DOHH2 (cell line): ENCODE data around the gene ZFAND2B.

Source experiments
- H3F3A ChIP-seq: fragments of 200-600 bp; sonication (generic), shearing (Covaris generic); 2 replicates; pipeline ENCODE4 v1.6.0; 2016; ENCODE audit warnings: antibody characterized with exemption, mild to moderate bottlenecking; ENCODE audit not compliant: control insufficient read depth, insufficient read depth
- H3K27ac ChIP-seq: fragments of 200-600 bp; sonication (generic); 2 replicates; pipeline ENCODE4 v1.5.1; 2014; ENCODE audit warnings: low read depth, mild to moderate bottlenecking, low read length, moderate library complexity
- H3K27me3 ChIP-seq: fragments of 200-600 bp; sonication (generic); 2 replicates; pipeline ENCODE4 v1.6.1; 2014; ENCODE audit warnings: mild to moderate bottlenecking, low read length, mixed read lengths; ENCODE audit not compliant: control insufficient read depth
- H3K36me3 ChIP-seq: fragments of 200-600 bp; sonication (generic); 2 replicates; pipeline ENCODE4 v1.6.1; 2014; ENCODE audit warnings: mild to moderate bottlenecking, low read length, moderate library complexity, mixed read lengths; ENCODE audit not compliant: control insufficient read depth
- H3K4me1 ChIP-seq: fragments of 200-600 bp; sonication (generic); 2 replicates; pipeline ENCODE4 v1.6.1; 2014; ENCODE audit warnings: mild to moderate bottlenecking, low read length, mixed read lengths; ENCODE audit not compliant: control insufficient read depth
- H3K4me2 ChIP-seq: fragments of 200-600 bp; sonication (generic); 2 replicates; pipeline ENCODE4 v1.6.0; 2014; ENCODE audit warnings: mild to moderate bottlenecking, low read length, moderate library complexity
- H3K4me3 ChIP-seq: fragments of 200-600 bp; sonication (generic); 2 replicates; pipeline ENCODE4 v1.5.1; 2014; ENCODE audit warnings: mild to moderate bottlenecking, low read length, mixed read lengths
- H3K79me2 ChIP-seq: fragments of 200-600 bp; sonication (generic); 2 replicates; pipeline ENCODE4 v1.6.1; 2014; ENCODE audit warnings: mild to moderate bottlenecking, low read length, mixed read lengths; ENCODE audit not compliant: control insufficient read depth
- H3K9me2 ChIP-seq: fragments of 200-600 bp; sonication (generic); replicated peaks from 2 replicates; pipeline ENCODE4 v1.6.1; 2014; ENCODE audit warnings: mild to moderate bottlenecking, low read length, mixed read lengths; ENCODE audit not compliant: control insufficient read depth
- H3K9me3 ChIP-seq: fragments of 200-600 bp; sonication (generic); 2 replicates; pipeline ENCODE4 v1.6.1; 2014; ENCODE audit warnings: antibody characterized with exemption, low read length, mixed read lengths; ENCODE audit not compliant: control insufficient read depth, insufficient read depth
- H4K20me1 ChIP-seq: fragments of 200-600 bp; sonication (generic); 2 replicates; pipeline ENCODE4 v1.6.0; 2014; ENCODE audit warnings: low read depth, mild to moderate bottlenecking, antibody characterized with exemption, low read length, moderate library complexity; ENCODE audit not compliant: control insufficient read depth, insufficient read depth
- EZH2phosphoT487 ChIP-seq: fragments of 200-600 bp; sonication (generic); IDR thresholded peaks from 2 replicates; pipeline ENCODE4 v1.6.1; 2017; ENCODE audit warnings: borderline replicate concordance, mild to moderate bottlenecking, antibody characterized with exemption, low read length, moderate library complexity, mixed read lengths
- TF ChIP-seq, protein P1 (sequence below): fragments of 200-600 bp; sonication (generic); IDR thresholded peaks from one replicate; pipeline ENCODE4 v1.5.1; 2014; ENCODE audit warnings: antibody characterized with exemption, mild to moderate bottlenecking, low read depth, low read length; ENCODE audit not compliant: poor library complexity, severe bottlenecking

The ZFAND2B gene

GRCh38 chr2:219250049-219250781, 43.6 kb downstream of the ZFAND2B start:
- Histone ChIP-seq H3K36me3 (peaks cover 64% of the 10 kb centered on the region), H3K27ac (peak overlapping the region; percentile 98), H3K9me3 (no peaks in the 10 kb centered on the region), H3F3A (peaks cover 22% of the 10 kb centered on the region), H3K79me2 (peaks cover 75% of the 10 kb centered on the region), H3K4me1 (peaks cover 83% of the 10 kb centered on the region), H3K4me2 (peak overlapping the region; percentile 97), H3K4me3 (peak overlapping the region; percentile 74), H3K27me3 (no peaks in the 10 kb centered on the region; the same call in 1 of the 2 replicates), H4K20me1 (peaks cover 7% of the 10 kb centered on the region; the same call in 1 of the 2 replicates), H3K9me2 (no peaks in the 10 kb centered on the region)
- TF ChIP-seq, protein P1, sequence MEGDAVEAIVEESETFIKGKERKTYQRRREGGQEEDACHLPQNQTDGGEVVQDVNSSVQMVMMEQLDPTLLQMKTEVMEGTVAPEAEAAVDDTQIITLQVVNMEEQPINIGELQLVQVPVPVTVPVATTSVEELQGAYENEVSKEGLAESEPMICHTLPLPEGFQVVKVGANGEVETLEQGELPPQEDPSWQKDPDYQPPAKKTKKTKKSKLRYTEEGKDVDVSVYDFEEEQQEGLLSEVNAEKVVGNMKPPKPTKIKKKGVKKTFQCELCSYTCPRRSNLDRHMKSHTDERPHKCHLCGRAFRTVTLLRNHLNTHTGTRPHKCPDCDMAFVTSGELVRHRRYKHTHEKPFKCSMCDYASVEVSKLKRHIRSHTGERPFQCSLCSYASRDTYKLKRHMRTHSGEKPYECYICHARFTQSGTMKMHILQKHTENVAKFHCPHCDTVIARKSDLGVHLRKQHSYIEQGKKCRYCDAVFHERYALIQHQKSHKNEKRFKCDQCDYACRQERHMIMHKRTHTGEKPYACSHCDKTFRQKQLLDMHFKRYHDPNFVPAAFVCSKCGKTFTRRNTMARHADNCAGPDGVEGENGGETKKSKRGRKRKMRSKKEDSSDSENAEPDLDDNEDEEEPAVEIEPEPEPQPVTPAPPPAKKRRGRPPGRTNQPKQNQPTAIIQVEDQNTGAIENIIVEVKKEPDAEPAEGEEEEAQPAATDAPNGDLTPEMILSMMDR, result no peak
- TF ChIP-seq EZH2phosphoT487, result no peak

DNA sequence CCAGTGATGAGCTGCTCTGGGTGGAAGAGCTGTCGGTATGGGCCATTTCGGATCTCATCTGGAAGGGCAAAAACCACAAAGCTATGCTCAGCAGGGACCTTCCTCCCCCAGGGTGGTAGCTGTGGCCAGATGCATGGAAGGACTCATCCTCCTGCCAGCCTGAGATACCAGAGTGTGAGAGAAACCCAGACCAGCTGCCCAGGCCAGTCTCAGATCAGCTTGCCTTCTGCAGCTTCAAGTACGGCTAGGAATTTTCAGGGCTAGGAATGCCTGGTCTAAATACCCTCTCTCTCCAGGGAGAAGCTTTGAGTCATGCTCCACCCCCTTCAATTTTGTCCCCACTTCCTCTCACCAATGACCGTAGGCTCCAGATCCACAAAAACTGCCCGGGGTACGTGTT, 45.1 kb downstream of the ZFAND2B start:
- no peaks in the 10 kb centered on the region for H3K9me2 ChIP-seq
- peaks cover 27% of the 10 kb centered on the region for H3F3A ChIP-seq
- TF ChIP-seq, protein P1, result no peak
- TF ChIP-seq EZH2phosphoT487, result no peak
- H3K36me3 ChIP-seq, result peaks cover 59% of the 10 kb centered on the region
- peaks cover 7% of the 10 kb centered on the region; the same call in 1 of the 2 replicates for H4K20me1 ChIP-seq
- H3K4me2 ChIP-seq, result peak overlapping the region; percentile 97
- H3K27ac ChIP-seq, result peak overlapping the region; percentile 62; the same call in 1 of the 2 replicates
- peak overlapping the region; percentile 83 for H3K4me3 ChIP-seq
- H3K27me3 ChIP-seq, result peaks cover 6% of the 10 kb centered on the region
- H3K79me2 ChIP-seq, result peaks cover 61% of the 10 kb centered on the region
- H3K4me1 ChIP-seq, result peaks cover 78% of the 10 kb centered on the region
- H3K9me3 ChIP-seq, result no peaks in the 10 kb centered on the region

GRCh38 chr2:219252084-219252483, 45.5 kb downstream of the ZFAND2B start:
- H3K4me2 ChIP-seq, result peak overlapping the region; percentile 97
- no peaks in the 10 kb centered on the region for H3K9me2 ChIP-seq
- H3F3A ChIP-seq, result peaks cover 27% of the 10 kb centered on the region
- H3K4me3 ChIP-seq, result peak overlapping the region; percentile 83
- H3K27me3 ChIP-seq, result peaks cover 6% of the 10 kb centered on the region
- H3K36me3 ChIP-seq, result peaks cover 55% of the 10 kb centered on the region
- H3K9me3 ChIP-seq, result no peaks in the 10 kb centered on the region
- H3K79me2 ChIP-seq, result peaks cover 57% of the 10 kb centered on the region
- peaks cover 74% of the 10 kb centered on the region for H3K4me1 ChIP-seq
- TF ChIP-seq, protein P1, result no peak
- no peak for TF ChIP-seq EZH2phosphoT487
- H4K20me1 ChIP-seq, result peaks cover 7% of the 10 kb centered on the region; the same call in 1 of the 2 replicates
- H3K27ac ChIP-seq, result peak overlapping the region; percentile 62
